ENCODE data around the gene TRPC1. TPM values are rescaled to one million over a fixed set of nuclear protein-coding genes. Genes with fewer than 3 reads are reported as not detected.
"Not testable (repeated sequence)": the region's sequence is repeated elsewhere in the genome, so short reads cannot be mapped to it uniquely, and the experiment has no call there.

The TRPC1 gene
- total and polyA plus RNA-seq, 8 donors: 5.6 to 17.7 (median 14.9) TPM

DNA sequence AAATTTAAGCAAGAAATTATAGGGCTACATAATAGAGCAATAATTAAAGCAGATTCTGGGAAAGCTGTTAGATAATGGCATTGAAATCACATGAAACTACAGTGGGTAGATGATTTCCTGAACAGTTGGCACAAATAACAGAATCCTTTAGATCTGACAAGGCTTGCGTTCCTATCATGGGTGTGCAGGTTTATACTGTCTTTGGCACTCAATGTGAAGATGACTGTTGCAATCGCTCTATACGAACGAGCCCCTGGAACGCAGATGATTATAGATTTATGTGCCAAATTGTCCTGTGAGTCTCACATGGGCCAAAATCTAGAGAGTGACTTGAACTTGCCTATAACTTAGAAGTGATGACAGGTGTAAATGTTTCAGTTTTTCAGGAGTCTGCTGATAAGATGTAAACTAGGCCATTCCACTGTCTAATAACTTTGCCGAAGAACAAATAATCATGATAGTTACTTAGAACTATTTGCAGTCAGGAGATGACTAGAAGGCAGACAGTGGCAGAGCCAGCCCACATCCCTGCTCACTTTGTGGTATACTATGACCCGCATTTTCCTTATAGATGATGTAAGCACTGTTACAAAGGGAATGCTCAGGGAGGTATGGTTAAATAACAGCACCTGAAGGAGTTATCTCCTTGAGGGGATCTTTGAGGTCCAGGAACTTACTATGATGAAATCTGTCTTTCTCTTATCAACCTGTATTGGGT lies 30.5 kb upstream of the TRPC1 start:
- ATAC-seq (no peak), DNase-seq (no peak)
- TF ChIP-seq, protein P1, sequence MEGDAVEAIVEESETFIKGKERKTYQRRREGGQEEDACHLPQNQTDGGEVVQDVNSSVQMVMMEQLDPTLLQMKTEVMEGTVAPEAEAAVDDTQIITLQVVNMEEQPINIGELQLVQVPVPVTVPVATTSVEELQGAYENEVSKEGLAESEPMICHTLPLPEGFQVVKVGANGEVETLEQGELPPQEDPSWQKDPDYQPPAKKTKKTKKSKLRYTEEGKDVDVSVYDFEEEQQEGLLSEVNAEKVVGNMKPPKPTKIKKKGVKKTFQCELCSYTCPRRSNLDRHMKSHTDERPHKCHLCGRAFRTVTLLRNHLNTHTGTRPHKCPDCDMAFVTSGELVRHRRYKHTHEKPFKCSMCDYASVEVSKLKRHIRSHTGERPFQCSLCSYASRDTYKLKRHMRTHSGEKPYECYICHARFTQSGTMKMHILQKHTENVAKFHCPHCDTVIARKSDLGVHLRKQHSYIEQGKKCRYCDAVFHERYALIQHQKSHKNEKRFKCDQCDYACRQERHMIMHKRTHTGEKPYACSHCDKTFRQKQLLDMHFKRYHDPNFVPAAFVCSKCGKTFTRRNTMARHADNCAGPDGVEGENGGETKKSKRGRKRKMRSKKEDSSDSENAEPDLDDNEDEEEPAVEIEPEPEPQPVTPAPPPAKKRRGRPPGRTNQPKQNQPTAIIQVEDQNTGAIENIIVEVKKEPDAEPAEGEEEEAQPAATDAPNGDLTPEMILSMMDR (IDR thresholded peaks at IDR 0.05): no peak
- Histone ChIP-seq H3K27me3 (no peaks in the 10 kb centered on the region), H3K9me3 (no peaks in the 10 kb centered on the region), H3K27ac (no peak overlapping the region), H3K4me1 (no peaks in the 10 kb centered on the region), H3K36me3 (no peaks in the 10 kb centered on the region), H3K4me3 (no peak overlapping the region)
- intact Hi-C loops (cut with DNase I): no loop called here

DNA sequence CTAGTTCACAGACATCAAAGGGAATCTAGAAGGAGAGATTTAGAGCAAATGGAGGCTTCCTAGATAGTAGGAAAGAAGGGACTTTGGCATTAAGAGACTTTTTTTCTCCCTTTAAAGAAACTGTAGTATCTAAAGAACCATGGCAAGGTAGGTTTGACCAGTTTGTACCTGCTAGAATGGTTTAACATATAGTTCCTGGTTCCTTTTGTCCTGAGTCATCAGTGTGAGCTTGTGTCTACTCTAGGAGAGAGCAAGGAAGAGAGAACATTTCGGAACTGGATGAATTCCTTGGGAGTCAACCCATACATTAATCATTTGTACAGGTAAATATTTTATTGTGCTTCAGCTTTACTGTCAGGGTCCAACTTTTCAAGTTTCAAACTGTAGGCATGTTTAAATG lies 29.6 kb upstream of the TRPC1 start:
- TF ChIP-seq, protein P1 (IDR thresholded peaks at IDR 0.05): no peak

DNA sequence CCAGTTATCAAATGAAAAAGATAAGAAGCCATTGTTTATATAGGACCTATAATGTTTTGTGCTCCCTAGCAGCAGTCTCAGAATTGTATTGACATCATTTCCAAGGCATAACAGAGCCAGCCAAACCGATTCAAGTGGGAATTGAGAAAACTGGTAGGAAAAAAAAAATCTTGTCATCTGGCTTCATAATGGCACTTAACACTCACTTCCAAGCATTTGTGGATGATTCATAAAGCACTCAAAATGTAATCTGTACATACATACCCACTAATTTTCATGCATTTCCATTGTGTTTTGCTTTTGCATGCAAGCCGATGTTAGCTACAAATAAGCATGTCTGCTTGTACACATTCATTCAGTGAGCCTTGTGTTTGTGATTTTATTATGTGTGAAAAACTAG lies 18.6 kb upstream of the TRPC1 start:
- no peak for ATAC-seq
- Histone ChIP-seq H3K4me3 (no peak overlapping the region), H3K9me3 (no peaks in the 10 kb centered on the region), H3K4me1 (no peaks in the 10 kb centered on the region), H3K36me3 (no peaks in the 10 kb centered on the region), H3K27ac (no peak overlapping the region), H3K27me3 (no peaks in the 10 kb centered on the region)
- TF ChIP-seq, protein P1 (IDR thresholded peaks at IDR 0.05): no peak
- DNase-seq: peak in 2 of 4 donors; percentile 53 to 64
- intact Hi-C loops (cut with DNase I): no loop called here

More for the DNA sequence above, 29.6 kb upstream of the TRPC1 start:
- no peak for ATAC-seq
- Histone ChIP-seq H3K36me3 (no peaks in the 10 kb centered on the region), H3K4me1 (no peaks in the 10 kb centered on the region), H3K4me3 (no peak overlapping the region), H3K27me3 (no peaks in the 10 kb centered on the region), H3K27ac (no peak overlapping the region), H3K9me3 (no peaks in the 10 kb centered on the region)
- no peak for DNase-seq
- intact Hi-C loops (cut with DNase I): no loop called here

DNA sequence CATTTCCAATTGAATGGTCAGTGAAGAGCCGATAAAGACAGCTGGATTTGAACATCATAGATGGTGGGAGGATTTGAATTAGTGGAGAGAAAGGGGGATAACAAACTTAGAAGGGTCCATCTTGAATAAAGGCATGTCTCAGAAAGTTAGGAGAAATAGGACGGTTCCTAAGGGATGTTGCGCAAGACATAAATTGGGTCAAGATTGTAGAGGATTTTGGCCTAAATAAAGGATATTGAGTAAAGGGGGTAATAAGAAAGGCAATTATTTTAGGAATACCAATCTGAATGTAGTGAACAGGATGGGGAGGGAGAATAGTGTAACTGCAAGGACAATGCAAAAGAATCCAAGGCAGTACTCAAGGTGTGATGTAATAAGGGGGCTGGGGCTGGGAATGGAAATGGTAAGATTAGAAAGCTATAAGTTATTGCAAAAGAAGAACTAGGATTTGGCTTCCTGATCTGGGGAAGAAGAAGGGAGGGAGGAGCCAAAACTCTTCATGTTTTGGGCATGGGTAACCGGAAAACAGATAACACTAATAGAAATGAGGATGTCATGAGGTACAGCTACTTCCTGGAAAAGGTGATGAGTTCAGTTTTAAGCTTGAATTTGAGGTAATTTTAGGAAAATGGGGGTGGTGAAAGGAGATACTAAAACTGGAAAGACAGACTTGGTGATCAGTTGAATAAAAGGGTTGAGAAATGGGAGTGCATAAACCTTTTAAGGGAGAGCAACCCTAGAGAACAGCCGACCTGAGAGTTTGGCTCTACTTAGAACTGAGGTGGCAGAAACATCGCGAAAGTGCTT lies 17.3 kb upstream of the TRPC1 start:
- Histone ChIP-seq H3K27ac (no peak overlapping the region), H3K4me3 (no peak overlapping the region), H3K36me3 (no peaks in the 10 kb centered on the region), H3K4me1 (no peaks in the 10 kb centered on the region), H3K9me3 (no peaks in the 10 kb centered on the region), H3K27me3 (no peaks in the 10 kb centered on the region)
- TF ChIP-seq, protein P1 (IDR thresholded peaks at IDR 0.05): no peak
- ATAC-seq (no peak), DNase-seq (peak in 1 of 4 donors; percentile 10)
- intact Hi-C loops (cut with DNase I): no loop called here

DNA sequence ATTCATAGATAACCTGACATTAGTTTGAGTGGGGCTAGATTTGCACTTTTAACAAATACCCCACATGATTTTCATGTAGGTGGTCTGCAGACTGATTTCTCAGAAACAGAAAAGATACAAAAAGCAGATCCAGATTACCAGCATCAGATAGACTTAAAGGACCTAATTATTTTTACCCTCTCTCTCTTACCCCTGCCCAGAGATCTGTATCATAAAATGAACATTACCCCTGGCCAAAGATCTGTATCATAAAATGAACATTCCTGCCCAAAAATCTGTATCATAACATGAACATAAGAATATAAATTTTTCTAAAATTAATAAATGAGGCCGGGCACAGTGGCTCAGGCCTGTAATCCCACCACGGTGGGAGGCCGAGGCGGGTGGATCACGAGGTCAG lies 14.6 kb upstream of the TRPC1 start:
- intact Hi-C loops (cut with DNase I): no loop called here
- TF ChIP-seq, protein P1 (IDR thresholded peaks at IDR 0.05): no peak
- ATAC-seq: no peak

DNA sequence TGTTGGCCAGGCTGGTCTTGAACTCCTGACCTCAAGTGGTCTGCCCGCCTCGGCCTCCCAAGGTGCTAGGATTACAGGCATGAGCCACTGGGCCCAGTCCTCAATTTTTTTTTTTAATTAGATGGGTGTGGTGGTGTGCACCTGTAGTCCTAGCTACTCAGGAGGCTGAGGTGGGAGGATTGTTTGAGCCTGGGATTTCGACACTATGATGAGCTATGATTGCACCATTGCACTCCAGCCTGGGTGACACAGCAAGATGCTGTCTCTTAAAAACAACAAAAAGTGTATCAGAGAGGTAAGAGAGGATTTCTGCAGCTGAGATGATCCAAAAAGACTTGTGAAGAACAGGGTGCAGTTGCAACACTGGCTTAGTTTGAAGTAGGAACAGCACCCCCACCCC lies 9.0 kb upstream of the TRPC1 start:
- H3K4me1 ChIP-seq; H3K27ac ChIP-seq; H3K4me3 ChIP-seq; intact Hi-C loops (cut with DNase I); ATAC-seq; H3K36me3 ChIP-seq; H3K9me3 ChIP-seq; H3K27me3 ChIP-seq; DNase-seq: not testable (repeated sequence)

More for the DNA sequence above, 14.6 kb upstream of the TRPC1 start:
- H3K9me3 ChIP-seq: no peaks in the 10 kb centered on the region
- no peaks in the 10 kb centered on the region for H3K36me3 ChIP-seq
- H3K27ac ChIP-seq: no peak overlapping the region
- H3K4me1 ChIP-seq: no peaks in the 10 kb centered on the region
- no peak overlapping the region for H3K4me3 ChIP-seq
- H3K27me3 ChIP-seq: no peaks in the 10 kb centered on the region
- DNase-seq: peak in 1 of 4 donors; percentile 37
